Measurements from ENCODE around the gene ELOVL4.

ELOVL4 gene

DNA sequence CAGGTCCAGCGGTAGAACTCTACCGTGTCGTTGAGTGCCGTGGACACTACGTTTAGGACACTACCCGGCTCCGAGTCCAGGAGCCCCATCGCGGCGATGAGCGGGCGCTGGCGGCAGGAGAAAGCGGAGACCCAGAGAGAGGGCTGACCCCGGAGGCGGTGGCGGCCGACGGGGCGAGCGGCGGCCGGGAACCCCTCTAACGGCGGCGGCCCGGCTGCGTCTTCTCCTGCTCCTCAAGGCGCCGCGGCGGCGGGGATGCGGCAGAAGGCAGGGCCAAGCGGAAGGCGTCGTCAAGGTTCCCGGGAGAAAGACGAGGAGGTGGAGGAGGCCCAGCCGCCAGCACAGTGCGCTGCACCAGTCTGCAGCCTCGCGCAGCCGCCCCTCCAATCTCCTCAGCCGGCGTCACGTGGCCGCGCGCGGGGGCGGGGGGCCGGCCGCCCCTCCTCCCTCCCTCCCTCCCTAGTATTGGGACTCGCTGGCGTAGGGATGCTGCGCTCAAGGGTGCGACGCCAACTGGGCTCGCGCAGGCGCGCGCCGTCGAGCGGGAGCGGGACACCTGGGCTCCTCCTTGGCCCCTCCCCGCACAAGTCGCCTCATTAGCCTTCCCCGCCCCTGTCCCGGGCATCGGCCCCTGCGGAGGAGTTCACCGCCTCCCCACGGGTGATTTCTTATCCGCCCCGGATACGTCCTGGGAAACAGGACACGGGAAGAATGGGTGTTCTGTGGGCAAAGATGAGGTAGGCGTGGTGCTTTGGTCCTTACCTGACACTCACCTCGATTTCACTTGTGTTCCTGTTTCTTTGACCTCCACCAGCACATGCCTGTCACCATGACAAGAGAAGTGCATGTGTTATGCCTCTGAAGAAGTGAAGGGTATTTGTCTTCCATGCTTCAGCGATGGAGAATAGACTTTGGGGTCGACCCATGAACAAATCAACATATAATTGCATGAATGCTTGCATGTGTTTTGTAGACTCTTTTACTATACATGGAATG, at the start of gene ELOVL4:
Gene ELOVL4 (minus strand): TSS at position 363 of the 996 bp plus-strand sequence. CDS start 274 bp downstream, at position 89.
- DNase-seq = peak; percentile 74

- no peak for DNase-seq
Measured at GRCh38 chr6:79993911-79994309, 46.6 kb upstream of the ELOVL4 start.

GRCh38 chr6:79993012-79993910, 45.9 kb upstream of the ELOVL4 start:
- DNase-seq = no peak

DNA sequence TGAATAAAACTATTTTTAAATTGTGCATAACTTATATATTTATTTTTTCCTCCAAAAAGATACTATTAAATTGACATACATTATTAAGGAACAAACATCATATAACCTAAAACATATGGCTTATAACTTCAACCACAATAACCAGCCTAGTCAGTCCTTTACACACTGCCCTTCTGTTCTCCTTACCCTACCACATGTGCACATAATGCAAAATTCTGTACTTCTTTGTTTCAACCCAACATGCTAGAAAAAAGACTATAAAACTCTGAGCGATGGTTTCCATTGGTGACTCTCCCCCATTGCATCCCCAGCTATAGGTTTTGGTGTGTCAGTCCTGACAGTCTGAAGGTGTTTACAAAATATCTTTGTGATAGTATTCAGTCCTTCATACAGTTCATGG, 42.3 kb upstream of the ELOVL4 start:
- no peak for DNase-seq

- no peak for DNase-seq
Measured at GRCh38 chr6:79985128-79985527, 37.8 kb upstream of the ELOVL4 start.

DNA sequence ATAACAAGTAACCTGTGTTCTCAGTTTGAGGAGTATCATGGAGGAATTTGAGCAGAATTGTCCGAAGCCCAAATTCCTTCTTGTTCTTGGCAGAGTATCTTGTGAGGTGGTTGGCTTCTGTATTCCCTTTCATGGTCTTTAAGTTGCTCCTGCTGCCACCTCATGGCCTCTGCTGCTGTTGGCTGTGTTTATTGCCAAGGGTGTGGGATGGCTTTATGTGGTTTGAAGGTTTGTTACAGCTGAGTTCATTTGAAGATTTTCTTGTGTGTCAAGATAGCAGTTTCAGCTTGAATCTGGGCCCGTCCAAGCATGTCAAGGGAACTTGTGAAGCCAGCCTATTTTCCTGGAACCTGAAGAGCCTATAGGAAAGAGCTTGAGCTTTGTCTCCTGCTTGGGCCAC, 36.9 kb upstream of the ELOVL4 start:
- peak; percentile 2 for DNase-seq

- no peak for DNase-seq
Measured at GRCh38 chr6:79981652-79982051, 34.3 kb upstream of the ELOVL4 start.

DNA sequence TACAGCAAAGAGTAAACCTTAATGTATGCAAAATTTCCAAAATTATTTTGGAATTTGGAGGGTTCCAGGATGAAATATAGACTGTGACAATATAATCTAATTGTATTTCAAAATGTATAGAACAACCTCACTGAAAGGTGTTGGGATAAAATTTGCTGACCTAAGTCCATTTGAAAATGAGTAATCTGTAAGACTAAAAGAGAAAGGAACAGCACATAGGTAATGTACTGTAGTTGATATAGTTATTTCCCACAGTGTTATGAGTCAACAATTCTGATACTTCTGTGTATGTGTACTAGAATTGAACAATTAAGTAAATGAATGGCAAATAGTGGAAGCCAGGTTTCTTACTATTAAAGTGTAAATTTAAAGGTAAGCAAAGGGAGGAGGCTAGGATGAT, 23.8 kb upstream of the ELOVL4 start:
- DNase-seq = no peak

- no peak for DNase-seq
Measured at GRCh38 chr6:79969784-79970183, 22.4 kb upstream of the ELOVL4 start.

- no peak for DNase-seq
Measured at GRCh38 chr6:79967178-79967577, 19.8 kb upstream of the ELOVL4 start.

- DNase-seq = no peak
Measured at GRCh38 chr6:79964607-79965081, 17.3 kb upstream of the ELOVL4 start.

DNA sequence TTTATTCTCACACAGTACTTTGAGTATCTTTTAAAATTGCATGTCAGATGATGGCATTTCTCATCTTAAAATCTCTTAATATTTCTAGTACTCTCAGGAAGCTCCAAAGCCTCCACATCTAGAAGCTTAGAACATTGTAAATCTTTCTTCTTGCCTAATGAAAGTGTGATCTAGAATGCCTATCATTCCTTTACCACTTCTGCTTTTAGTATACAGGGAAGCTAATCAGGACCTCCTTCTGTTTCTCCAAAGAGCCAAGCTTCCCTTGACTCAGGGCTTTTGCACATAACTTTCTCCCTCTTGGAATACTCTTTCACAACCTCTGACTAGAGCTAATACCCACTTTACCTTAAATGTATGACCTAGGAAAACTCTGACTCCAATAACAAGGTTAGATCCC, 7.5 kb upstream of the ELOVL4 start:
- DNase-seq = no peak

- peak; percentile 76 for DNase-seq
Measured at GRCh38 chr6:79949233-79949632, 1.9 kb upstream of the ELOVL4 start.

DNA sequence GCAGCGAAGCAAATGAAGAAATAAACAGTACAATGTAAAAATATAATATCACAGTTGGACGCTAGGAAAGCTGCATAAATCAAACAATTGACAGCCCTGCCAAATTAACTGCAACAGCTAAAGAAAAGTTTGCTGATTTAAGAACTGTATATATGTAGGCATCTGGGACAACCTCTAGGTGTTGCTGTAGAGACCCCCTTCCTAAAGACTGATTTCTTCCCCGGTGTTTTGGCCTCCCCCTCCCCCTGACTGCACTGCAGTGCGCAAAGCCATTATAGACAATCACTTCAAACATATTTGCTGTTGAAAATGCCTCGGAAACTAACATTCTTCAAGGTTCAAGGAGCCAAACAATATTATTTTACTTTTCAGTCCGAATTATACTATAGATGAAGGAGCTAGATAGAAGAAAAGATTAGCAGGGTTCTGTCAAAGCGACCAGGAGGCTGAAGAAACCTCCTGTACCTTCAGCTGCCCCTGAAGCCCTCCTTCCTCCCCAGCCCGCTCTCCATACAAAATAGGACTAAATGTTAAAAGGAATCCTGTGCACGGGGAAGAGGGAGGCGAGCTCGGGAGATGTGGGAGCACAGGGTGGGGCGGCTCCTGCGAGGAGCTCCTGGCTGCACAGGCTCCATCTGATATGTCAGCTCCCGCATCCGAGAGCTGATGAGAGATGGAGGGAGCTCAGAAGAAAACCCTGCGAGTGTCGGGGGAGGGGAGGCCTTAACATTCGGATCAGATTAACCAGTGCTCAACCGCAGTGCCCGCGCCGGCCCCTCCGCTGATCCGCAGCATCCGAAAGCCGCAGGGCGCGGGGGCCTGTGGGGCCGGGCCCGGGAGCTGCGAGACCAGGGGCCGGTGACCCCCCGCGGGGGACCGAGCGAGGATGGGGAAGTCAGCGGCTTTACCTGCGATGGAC, 822 bp downstream of the ELOVL4 start:
- peak; percentile 28 for DNase-seq

DNA sequence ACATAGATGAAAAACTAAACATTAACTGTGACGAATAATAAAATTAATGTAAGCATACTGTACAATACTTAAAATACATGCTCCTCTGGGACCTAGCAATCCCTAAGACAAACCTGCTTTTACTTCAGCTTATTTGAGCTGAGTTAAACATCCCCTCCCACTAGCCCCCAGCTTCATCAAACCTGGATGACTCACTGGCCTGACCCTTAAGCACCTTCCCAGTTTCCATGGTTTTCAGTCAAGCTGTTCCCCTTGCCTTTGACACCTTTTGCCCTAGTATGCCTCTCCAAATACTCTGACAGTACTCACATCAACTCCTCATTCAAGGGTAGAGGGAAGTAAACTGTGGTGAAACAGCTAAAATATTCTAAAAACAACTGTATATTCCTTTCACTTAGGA, 4.2 kb downstream of the ELOVL4 start:
- DNase-seq = no peak

DNA sequence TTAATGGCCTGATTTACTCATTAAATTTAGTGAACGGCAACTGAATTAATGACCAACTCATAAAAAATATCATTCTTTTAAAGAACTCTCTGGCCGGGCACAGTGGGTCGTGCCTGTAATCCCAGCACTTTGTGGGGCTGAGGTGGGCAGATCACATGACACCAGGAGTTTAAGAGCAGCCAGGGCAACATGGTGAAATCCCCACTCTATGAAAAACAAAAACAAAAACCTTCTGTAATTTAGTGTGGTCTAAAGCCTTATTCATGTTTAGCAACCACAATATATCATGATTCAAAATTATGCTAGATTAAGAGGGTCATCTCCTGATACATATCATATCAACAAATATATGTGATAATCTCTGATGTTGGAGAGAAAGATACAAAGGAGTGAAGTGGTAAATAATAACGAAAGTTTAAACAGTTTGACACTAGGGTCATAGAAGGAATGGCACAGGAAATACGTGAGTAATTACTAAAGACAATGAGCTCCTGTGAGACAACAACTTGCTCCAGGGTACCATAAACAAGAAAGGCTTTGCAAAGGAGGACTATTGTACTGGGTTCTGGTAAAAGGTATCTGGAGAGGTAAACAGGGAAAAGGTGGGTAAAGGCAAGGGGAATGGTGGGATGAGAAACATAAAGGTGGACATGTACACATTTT, 5.7 kb downstream of the ELOVL4 start:
- peak; percentile 27 for DNase-seq

DNA sequence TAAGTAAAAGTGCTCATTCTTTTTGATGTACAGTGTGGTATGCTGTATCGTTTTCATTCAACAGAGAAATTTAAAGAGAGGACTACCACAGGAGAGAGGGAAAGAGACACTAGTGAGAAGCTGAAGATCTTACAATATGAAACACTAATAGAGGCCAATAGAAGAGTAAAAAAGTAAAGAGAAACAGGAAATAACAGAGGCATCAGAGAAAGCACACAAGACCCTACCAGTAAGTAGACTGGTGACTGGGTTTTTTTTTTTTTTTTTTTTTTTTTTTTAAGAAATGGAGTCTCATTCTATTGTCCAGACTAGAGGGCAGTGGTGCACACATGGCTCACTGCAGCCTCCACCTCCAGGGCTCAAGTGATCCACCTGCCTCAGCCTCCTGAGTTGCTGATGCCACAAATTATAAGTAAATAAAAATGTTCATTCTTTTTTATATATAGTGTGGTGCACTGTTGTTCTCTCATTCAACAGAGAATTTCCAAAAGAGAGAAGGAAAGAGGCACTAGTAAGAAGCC, 18.8 kb downstream of the ELOVL4 start:
- DNase-seq = no peak

GRCh38 chr6:79927758-79928157, 19.6 kb downstream of the ELOVL4 start:
- no peak for DNase-seq

GRCh38 chr6:79923270-79923669, 24.1 kb downstream of the ELOVL4 start:
- no peak for DNase-seq

GRCh38 chr6:79922018-79922417, 25.3 kb downstream of the ELOVL4 start:
- DNase-seq = no peak

DNA sequence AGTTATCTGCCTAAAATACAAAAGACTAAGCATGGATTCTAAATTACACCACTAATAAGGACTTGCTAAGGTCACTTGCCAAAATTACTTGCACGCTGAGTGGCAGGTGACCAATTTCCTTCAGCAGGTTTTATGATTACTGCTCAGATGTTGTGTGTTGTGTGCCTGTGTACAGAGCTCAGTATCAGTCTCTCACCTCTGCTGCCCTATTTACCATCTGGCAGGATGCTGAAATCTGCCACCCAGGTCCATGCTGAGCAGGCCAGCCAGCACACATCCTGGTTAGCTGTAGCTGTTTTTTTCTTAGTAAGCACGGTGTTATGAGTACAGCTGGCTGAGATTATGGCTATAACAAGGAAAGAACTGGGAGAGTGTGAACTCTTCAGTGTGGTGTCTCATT, 34.0 kb downstream of the ELOVL4 start:
- DNase-seq = peak; percentile 7
